Right lung (tissue), 5 donors: Measurements from ENCODE around the gene MB21D2. TPM values are rescaled to one million over a fixed set of nuclear protein-coding genes. Genes with fewer than 3 reads are reported as not detected.
A peak's percentile ranks its signal among the peaks of the same experiment; 100 is the strongest.
"Not testable (repeated sequence)": the region's sequence is repeated elsewhere in the genome, so short reads cannot be mapped to it uniquely, and the experiment has no call there.

ENCODE experiments used
- DNase-seq, 2 donors: peaks; one replicate each; pipeline ENCODE4 v3.0.0-alpha.2; 2013
- polyA plus RNA-seq, 5 donors: library from polyadenylated mRNA; unstranded; fragments of 120-200 nt; gene quantifications; one replicate each; pipeline versions ENCODE4 v1.2.1 to v1.2.3, GENCODE V29; 2013; ENCODE audit warnings: inconsistent platforms in 1 of 5, low replicate concordance in 1 of 5; ENCODE audit not compliant: insufficient read length in 5 of 5, insufficient read depth in 1 of 5

MB21D2 gene
- polyA plus RNA-seq, 5 donors = 5.2 to 6.7 (median 6.6) TPM

GRCh38 chr3:192812743-192813383 is 104.8 kb downstream of the MB21D2 start:
- peak in 1 of 2 donors; percentile 48 for DNase-seq

DNA sequence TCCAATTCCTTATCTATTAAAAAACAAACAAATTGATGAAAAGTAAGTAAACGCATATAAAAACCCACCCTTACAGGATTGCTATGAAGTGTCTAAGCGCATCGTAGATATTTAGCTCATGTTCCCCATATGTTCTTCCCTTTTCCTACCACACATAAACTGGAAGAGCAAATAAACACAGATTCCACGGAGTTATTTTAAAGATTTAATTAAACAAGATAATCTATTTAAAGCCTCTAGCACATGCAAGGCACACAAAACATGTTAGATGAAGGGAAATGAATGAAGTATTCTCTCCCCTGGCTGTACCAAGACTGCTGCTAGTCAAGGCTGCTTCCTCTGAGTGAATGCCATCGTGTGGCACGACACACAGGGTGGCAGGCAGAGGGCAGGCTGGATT is 111.9 kb downstream of the MB21D2 start:
- no peak for DNase-seq

GRCh38 chr3:192804502-192804901 is 113.2 kb downstream of the MB21D2 start:
- no peak for DNase-seq

DNA sequence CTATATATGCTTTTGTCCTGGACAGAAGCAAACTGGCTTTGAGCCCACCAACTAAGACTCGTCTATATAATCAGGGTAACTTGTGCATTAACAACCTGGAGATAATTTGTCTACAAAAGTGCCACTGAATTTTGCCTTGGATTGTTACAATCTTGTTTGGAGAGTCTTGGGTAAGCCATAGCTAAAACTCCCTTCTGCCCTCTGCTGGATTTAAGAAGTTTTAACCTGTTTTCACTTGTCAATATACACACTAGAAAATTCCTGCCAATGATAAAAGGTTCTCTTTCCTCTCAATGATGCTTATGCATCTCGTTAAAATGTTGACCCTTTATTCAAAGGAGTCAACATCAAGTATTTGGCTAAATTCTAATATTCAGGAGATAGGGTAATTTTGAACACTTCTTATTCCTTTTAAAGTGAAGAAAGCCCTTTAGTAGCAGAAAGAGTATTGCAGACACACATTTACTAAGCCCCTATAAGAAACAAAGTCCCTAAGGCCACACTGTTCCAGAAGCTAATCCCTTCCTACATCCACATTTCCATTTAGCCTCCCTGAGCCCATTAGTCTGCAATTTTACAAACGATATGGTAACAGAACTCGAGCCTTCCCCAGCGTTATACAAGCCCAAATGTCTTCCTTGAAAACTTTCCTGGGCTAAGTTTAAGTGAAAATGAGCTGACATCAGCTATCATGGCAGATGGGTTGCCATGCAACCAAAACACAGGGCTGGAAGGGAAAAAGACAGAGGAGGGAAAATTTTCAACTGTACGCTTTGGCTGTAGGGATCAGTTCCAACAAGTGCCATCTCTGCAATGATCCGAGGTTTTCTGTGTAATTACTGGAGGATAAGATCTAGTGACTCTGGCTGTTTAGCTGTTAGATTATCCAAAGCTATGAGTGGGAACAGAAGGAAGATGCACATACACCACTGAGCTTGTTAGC is 114.4 kb downstream of the MB21D2 start:
- no peak for DNase-seq

DNA sequence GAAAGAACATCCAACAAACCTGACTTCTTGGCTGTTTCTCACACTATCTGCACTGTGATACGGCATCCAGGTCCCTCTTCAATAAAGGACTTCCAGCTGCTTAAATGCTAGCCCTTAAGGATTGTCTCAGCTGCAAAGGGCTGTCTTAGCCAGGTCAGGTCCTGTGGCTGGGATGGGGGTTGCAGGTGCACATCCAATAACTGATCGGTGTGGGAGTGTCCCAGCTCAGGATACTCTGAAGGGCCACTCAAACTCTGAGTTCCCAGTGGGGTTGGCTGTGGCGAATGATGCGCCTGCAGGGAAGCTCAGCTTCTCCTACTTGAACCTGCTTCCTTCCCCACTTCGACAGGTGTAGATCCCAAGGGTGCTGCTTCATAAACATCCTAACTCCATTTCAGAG is 115.7 kb downstream of the MB21D2 start:
- DNase-seq = no peak

DNA sequence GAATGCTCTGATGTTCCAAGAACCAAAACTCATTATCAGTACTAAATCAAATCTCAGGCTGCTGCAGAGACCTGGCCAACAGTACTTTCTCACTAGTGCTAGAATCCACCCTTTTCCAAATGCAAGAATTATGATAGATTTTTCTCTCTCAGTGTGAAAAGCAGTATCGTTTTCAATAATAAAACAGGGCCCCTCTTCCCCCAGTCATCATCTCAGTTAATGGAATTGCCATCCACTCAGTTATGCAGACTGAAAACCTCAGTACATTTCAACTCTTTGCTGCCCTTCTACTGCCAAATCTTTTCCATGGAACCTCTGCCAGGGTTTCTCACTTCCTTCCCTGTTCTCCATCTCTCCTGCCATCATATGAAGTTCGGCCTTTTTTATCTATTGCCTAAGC is 117.9 kb downstream of the MB21D2 start:
- DNase-seq = no peak

DNA sequence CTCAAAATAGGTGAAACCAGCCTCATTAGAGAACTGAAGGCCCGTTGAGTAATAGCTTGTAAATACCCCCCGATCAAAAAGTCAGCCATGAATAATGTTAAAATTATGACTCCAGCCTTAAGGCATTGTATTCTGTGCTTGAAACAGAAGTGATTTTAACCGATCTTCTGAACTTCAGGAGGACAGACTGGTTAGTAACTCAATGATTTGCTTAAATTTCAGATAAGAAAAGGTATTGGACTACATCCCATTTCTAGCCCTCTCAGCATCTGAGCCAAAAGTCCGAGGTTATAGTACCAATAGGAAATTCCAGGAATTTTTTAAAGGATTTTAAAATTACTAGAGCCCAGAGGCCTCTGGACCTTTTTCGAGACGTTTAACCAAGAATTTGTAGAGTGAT is 122.6 kb downstream of the MB21D2 start:
- DNase-seq = no peak

DNA sequence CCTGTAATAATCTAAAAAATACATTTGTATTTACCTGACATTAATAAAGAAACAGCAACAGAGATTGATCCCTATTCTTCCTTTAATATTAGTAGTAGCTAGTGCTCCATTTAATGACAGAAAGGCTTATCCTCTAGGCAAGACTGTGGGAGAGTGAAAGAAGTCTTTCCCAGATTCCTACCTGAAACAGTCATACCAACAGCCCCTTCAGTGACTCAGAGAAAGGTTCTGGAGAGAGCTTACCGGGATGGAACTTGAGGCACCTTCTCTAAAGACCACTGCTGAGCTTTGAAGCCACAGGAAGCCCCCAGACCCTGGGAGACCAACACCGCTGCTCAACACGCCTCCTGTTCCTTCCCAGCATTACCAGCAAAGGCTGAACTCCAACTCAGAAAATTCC is 123.4 kb downstream of the MB21D2 start:
- DNase-seq = no peak

GRCh38 chr3:192788816-192789515 is 128.7 kb downstream of the MB21D2 start:
- DNase-seq = not testable (repeated sequence)

- DNase-seq = no peak
Measured at GRCh38 chr3:192778508-192778907, 139.1 kb downstream of the MB21D2 start.

GRCh38 chr3:192774341-192774740 is 143.3 kb downstream of the MB21D2 start:
- DNase-seq = not testable (repeated sequence)

DNA sequence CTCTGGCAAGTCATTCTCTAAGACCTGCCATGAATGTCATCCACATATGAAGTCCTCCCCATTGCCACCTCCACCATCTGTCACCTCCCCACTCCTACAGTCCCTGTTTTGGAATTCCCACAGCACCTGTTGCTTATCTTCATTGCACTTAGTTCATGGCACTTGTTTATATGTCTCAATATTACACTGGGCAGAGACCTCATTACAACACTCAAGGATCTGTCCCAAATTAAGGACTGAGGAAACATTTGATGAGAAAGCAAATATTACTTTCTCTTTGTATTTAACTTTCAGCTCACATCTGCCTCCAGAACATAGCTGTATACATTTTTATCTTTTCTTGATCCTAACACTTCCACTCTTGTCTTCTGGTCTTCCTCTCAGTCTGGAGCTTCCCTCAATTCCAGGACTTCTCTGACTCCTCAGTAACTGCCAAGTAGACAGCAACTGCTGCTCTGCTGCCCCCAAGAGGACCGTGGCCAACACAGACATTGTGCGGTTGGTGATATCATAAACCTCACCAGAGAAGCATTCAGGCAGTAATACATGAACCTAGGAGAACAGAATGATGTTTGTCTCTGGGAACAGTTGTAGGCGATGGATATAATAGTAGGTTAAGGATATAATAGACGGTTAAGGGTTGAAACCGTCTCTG is 145.3 kb downstream of the MB21D2 start:
- DNase-seq = peak in 1 of 2 donors; percentile 5

DNA sequence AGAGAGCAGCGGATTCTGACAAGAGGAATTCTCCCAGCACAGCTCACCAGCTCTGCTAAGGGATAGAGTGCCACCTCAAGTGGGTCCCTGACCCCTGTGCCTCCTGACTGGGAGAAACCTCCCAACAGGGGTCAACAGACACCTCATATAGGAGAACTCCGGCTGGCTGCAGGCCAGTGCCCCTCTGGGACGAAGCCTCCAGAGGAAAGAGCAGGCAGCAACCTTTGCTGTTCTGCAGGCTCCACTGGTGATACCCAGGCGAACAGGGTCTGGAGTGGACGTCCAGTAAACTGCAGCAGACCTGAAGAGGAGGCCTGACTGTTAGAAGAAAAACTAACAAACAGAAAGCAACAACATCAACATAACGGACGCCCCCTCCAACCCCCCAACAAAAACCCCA is 159.0 kb downstream of the MB21D2 start:
- no peak for DNase-seq

DNA sequence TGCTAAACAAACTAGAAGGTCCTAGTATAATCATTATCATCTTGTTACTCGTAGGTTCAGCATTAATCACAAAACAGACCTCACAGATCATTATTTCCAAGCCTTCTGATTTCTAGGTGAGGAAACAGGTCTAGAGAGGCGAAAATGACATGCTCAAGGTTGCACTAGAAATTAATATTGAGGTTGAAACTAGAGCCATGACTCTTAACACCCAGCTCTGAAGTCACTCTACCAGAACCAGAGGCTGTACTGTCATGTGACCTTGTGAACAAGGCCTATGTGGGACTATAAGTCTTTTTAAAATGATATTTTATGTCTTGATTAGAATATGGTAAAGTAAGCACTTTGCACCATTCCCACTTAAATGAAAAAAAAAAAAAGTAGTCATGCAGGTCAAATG is 166.5 kb downstream of the MB21D2 start:
- no peak for DNase-seq

- DNase-seq = no peak
Measured at GRCh38 chr3:192750201-192750600, 167.5 kb downstream of the MB21D2 start.

DNA sequence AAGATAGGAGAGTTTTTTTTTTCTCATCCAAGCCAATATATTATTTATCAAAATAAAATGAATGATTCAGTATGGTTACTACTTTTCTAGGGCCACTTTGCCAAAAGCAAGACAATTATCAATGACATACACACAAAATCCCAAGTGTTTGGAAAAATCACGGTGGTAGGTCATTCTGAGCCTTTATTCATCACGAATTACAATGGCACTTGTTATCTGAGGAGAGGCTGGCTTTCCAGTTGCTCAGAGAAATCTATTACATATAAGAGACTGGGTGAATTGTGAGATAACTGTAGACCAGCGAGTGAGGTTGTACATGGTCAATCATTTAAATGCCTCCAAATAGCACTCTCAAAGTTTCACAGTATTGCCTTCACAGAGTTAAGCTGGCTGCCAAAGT is 169.9 kb downstream of the MB21D2 start:
- DNase-seq = no peak

DNA sequence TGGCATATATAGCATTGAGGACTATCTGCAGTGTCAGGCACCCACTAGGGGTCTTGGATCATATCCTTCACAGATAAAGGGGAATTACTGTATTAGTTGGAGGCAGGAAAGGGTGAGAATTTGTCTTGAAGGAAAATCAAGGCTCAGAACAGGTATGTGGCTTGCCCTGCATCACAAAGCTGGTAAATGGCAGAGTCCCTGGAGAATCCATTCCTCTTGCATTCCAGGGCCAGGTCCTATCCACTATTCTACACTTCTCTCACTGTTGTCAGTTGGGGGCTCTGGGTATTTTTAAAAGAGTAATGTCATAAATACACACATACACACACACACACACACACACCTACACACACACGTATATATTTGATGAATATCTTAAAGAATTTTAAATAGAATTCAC is 170.5 kb downstream of the MB21D2 start:
- no peak for DNase-seq

Other genes starting within 250 kb of the MB21D2 start
- 10 to 100 TPM in 1 of 5 donors, 1 to 10 TPM in 4; 1.9 to 10.7 (median 5.7) TPM for gene FGF12, start 190.3 kb downstream of the MB21D2 start, polyA plus RNA-seq